ENCODE data around the gene CENPN. TPM values are rescaled to one million over a fixed set of nuclear protein-coding genes. Genes with fewer than 3 reads are reported as not detected.

The CENPN gene
- 1 to 10 TPM; 4.2 to 6.4 TPM for total RNA-seq
- long read RNA-seq, donor 1, partial matches to known transcripts = 0 of 3 reads
- long read RNA-seq, donor 1, other reads (novel, unspliced or antisense) = 1 of 3 reads
- long read RNA-seq, donor 2, transcript CENPN-201 (7 exons, 1,398 nt) = major isoform, 5 of 8 reads
- long read RNA-seq, donor 2, partial matches to known transcripts = 1 of 8 reads
- long read RNA-seq, donor 2, other reads (novel, unspliced or antisense) = 1 of 8 reads

DNA sequence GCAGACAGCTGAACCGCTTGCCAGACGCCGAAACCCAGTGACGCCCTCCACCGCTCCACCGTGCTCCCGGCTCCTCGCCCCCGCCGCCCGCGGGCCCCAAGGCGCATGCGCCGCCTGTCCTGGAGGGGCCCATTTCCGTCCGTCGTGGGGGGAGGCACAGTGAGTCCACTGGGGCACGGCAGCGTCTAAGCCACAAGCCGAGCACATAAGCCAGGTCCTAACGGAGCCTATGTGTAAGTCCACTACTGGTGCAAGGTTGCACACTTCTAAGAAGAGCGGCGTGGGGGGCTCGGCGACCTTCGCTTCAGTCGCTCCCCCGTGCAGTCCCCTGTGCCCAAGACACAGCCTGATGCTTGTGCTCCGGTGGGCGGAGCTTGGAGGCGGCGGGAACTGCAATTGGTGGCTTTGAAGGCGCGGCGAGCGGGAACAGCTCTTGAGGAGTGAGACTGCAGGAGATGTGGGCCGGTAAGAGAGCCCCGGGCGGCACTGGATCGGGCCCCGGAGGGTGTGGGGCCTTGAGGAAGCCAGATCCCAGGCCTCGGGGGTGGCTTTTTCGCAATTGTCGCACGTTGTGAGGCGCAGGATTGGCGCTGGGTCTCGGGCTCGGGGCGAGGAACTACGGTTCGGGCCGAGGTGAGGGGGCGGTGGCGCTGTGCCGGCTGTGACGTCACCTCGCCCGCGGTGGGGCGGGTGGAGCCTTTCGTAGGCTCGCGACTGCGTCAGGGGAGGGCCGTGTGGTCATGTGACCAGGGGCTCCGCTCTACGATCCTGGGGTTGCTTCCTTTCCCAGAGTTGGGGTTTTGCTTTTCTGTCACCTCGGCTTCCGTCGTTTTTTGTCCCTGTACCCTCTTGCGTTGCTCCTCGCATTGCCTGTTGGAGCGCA lies at the start of gene CENPN, which contains the start of gene CMC2:
CENPN (plus strand) TSS at position 402 of the 883 bp plus-strand sequence. CDS start 4,726 bp downstream, outside the sequence.
CMC2 (minus strand) TSS at position 73 of the 883 bp plus-strand sequence. CDS start 9,491 bp downstream, outside the sequence.
- intact Hi-C loops (cut with DNase I) = loop anchor here in 1 of 2 donors (10.0 kb wide), 1 partner anchor 68 kb away; the partner anchor contains the start of gene C16orf46

GRCh38 chr16:80958284-80958683 lies 48.7 kb upstream of the CENPN start:
- intact Hi-C loops (cut with DNase I) = no loop called here
- no peak for DNase-seq (ENCODE audit: low spot score)

More for the DNA sequence above, at the start of gene CENPN, which contains the start of gene CMC2:
- DNase-seq (ENCODE audit: low spot score) = peak; percentile 100

GRCh38 chr16:80962879-80963278 lies 44.1 kb upstream of the CENPN start:
- intact Hi-C loops (cut with DNase I) = no loop called here
- DNase-seq (ENCODE audit: low spot score) = no peak

- intact Hi-C loops (cut with DNase I) = no loop called here
- no peak for DNase-seq (ENCODE audit: low spot score)
Observed at GRCh38 chr16:80964351-80964750, 42.7 kb upstream of the CENPN start.

DNA sequence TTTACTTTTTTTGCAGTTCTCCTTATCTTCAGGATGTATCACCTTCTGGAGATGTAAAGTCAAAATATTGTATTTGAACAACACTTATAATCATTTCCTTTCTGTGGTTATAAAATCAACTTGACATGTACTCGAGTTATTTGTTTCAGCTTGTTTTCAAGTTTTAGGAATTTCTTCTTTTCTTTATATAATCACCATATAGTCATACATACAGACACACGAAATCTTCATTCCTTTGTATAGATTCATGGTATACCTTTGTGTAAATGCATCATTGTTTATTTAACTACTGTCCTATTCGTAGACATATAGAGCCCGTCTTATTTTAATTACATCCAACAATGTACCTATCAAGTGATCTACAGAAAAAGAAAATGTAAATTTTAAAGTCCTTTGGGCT lies 40.4 kb upstream of the CENPN start:
- intact Hi-C loops (cut with DNase I) = no loop called here
- no peak for DNase-seq (ENCODE audit: low spot score)

GRCh38 chr16:80968386-80969113 lies 38.5 kb upstream of the CENPN start:
- intact Hi-C loops (cut with DNase I) = no loop called here
- DNase-seq (ENCODE audit: low spot score) = no peak

GRCh38 chr16:80969114-80969484 lies 37.9 kb upstream of the CENPN start:
- intact Hi-C loops (cut with DNase I) = no loop called here
- DNase-seq (ENCODE audit: low spot score) = no peak

DNA sequence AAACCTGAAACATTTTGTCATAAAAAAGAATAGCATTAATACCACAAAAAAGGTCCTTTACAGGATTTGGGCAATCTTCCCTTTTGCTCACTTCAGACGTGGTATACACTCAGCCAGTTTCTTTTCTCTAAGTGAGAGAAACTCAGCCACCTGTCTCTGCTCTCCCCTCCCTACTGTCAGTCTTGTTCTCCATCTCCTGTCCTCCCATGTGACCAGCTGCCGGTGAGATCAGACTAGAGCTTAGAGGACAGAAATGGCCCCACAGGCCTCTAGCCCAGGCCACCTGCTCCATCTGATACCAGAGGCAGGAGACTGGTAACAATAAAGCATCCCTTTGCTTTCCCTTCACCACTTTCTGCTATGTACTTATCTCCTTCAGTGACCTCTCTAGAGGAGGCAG lies 35.2 kb upstream of the CENPN start:
- intact Hi-C loops (cut with DNase I) = no loop called here
- no peak for DNase-seq (ENCODE audit: low spot score)

- DNase-seq (ENCODE audit: low spot score) = no peak
- intact Hi-C loops (cut with DNase I) = no loop called here
Observed at GRCh38 chr16:80972611-80973010, 34.4 kb upstream of the CENPN start.

GRCh38 chr16:80973991-80974390 lies 33.0 kb upstream of the CENPN start:
- intact Hi-C loops (cut with DNase I) = no loop called here
- DNase-seq (ENCODE audit: low spot score) = no peak

- intact Hi-C loops (cut with DNase I) = no loop called here
- DNase-seq (ENCODE audit: low spot score) = no peak
Observed at GRCh38 chr16:80974649-80975376, 32.2 kb upstream of the CENPN start.

DNA sequence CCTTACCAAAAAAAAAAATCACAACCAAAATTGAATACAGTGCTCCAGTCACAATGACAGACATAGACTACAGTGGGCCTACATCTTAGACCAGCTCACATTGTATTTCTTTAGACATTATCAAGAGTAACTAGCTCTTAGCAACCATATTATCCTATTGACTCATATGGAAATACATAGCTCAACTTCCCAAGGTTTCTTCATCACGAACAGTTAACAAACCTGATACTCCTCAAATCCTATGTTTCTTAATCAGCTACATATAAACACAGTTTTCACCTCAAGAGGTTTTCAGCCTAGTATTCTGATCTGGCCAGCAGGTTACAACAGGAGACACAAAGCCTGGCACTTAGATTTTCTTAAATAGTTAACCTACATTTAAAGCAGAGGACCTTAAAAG lies 30.1 kb upstream of the CENPN start:
- intact Hi-C loops (cut with DNase I) = no loop called here
- no peak for DNase-seq (ENCODE audit: low spot score)

- DNase-seq (ENCODE audit: low spot score) = no peak
Observed at GRCh38 chr16:80981103-80981502, 25.9 kb upstream of the CENPN start.

GRCh38 chr16:80982646-80983045 lies 24.4 kb upstream of the CENPN start:
- no peak for DNase-seq (ENCODE audit: low spot score)
- intact Hi-C loops (cut with DNase I) = no loop called here

More at GRCh38 chr16:80981103-80981502, 25.9 kb upstream of the CENPN start:
- intact Hi-C loops (cut with DNase I) = no loop called here

DNA sequence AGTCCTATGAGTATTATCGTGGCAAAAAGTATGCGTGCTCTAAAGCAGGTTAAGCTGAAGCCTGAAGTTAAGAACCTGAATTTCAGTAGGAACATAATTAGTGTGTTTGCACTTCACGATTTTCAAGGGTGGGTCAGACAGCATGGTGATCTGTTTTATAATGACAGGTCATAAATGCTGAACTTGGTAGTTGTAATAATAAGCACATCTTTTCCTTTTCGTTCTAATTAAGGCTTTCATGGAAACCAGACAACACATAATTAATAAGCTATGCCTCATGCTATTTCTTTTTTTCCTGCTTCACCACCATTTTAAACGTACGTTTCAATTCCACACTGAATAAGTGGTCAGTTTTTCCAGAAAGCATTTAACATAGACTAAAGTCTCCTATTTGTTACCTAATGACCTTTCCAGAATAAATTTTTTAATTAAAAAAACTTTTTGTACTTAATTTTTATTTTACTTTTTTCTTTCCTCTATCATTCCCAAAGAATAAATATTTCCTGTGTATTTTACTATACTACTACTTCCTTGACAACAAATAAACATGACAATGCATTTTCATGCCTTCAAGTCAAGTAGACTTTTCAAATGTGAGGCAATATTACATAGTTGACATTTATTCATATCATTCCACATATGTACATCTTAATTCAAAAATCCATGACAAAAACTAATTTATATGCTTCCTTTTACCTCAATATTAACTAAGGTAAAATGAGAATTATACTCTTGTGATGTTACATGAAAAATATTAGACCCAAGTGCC lies 22.7 kb upstream of the CENPN start:
- no peak for DNase-seq (ENCODE audit: low spot score)
- intact Hi-C loops (cut with DNase I) = no loop called here

GRCh38 chr16:80985611-80986010 lies 21.4 kb upstream of the CENPN start:
- intact Hi-C loops (cut with DNase I) = no loop called here
- no peak for DNase-seq (ENCODE audit: low spot score)

DNA sequence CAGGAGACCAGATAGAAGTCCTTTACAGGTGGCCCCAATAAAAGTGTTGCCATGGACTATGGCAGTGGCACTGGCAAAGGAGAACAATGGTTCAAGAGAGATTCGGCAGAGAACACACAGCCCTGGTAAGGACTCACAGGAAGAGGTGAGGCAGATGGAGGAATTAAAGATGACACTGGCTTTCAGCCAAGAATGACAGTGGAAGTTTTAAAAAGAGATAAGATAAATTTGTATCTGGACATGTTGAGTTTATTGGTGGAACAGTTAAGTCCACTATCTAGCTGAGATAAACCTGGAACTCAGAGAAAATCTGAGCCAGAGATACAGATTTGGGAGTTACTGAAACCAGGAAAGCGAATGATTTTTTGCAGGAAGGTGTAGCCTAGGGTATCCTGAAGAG lies 20.5 kb upstream of the CENPN start:
- DNase-seq (ENCODE audit: low spot score) = no peak
- intact Hi-C loops (cut with DNase I) = no loop called here

DNA sequence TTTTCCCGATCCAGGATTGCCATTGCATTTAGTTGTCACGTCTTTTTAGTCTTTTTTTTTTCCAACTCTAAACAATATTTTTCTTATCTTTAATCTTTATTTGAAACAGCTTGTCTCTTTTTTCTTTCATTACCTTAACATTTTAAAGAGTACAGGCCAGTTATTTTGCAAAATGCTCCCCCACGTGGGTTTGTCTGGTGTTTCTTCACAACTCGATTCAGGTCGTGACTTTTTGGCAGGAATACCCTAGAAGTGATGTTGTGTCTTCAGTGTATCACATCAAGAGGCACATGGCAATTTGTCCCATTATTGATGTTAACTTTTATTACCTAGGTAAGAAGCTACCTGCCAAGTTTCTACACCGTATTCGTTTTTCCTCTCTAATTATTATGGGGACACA lies 18.3 kb upstream of the CENPN start:
- no peak for DNase-seq (ENCODE audit: low spot score)
- intact Hi-C loops (cut with DNase I) = no loop called here

GRCh38 chr16:80989801-80990200 lies 17.2 kb upstream of the CENPN start:
- intact Hi-C loops (cut with DNase I) = no loop called here
- DNase-seq (ENCODE audit: low spot score) = no peak

Data from posterior vena cava (tissue), 2 donors.